ENCODE results near the gene FOSL2. TPM values are rescaled to one million over a fixed set of nuclear protein-coding genes. Genes with fewer than 3 reads are reported as not detected.

Gene FOSL2
- total and polyA plus RNA-seq, 2 donors (not counting 1 experiment from before 2014, with no cell fraction given) = 2.5 to 37.7 TPM

GRCh38 chr2:28447943-28448792 lies 55.5 kb downstream of the FOSL2 start:
- intact Hi-C loops (cut with micrococcal nuclease) = no loop called here
- CTCF ChIA-PET = interaction anchor here (1.2 to 2.2 kb wide), 2 partner anchors 11 to 744 kb away, joined by 3 to 9 read pairs; no protein-coding TSS in a partner anchor
- no peaks in the 10 kb centered on the region for H3K4me1 ChIP-seq (ENCODE audit: control insufficient read depth in 2 of 2, insufficient read depth in 2 of 2, low read length in 2 of 2)

GRCh38 chr2:28448793-28449100 lies 56.1 kb downstream of the FOSL2 start:
- H3K27me3 ChIP-seq (replicated peaks in 1 of 4; ENCODE audit: control extremely low read depth in 1 of 4, control insufficient read depth in 3 of 4, insufficient read depth in 4 of 4, low read length in 3 of 4) = peaks cover 0 to 2% (median 0%) of the 10 kb centered on the region in 4 experiments
- ATAC-seq (ENCODE audit: low read depth) (no peak), DNase-seq (no peak)
- no peaks in the 10 kb centered on the region for H3K9me3 Mint-ChIP-seq (ENCODE audit: insufficient read depth)
- H2AFZ ChIP-seq (ENCODE audit: insufficient read depth, low read depth, low read length, poor library complexity, severe bottlenecking) = no peak overlapping the region
- no peaks in the 10 kb centered on the region for H3K4me1 ChIP-seq (ENCODE audit: control insufficient read depth in 2 of 2, insufficient read depth in 2 of 2, low read length in 2 of 2)
- 90% methylated on average over 3 of the region's 3 CpGs for WGBS (ENCODE audit: insufficient coverage)
- ChIA-PET POLR2A (no interaction called here), CTCF (interaction anchor here (1.2 to 2.2 kb wide), 2 partner anchors 10 to 745 kb away, joined by 3 to 9 read pairs; no protein-coding TSS in a partner anchor)
- no peak overlapping the region for H3K4me3 Mint-ChIP-seq
- no peak overlapping the region for H3K9ac ChIP-seq (ENCODE audit: low read length)
- H3K9me3 ChIP-seq (ENCODE audit: control extremely low read depth in 1 of 3, control insufficient read depth in 2 of 3, insufficient read depth in 1 of 3, low read length in 2 of 3) = no peaks in the 10 kb centered on the region
- no peaks in the 10 kb centered on the region for H3K4me1 Mint-ChIP-seq
- H4K20me1 ChIP-seq (ENCODE audit: control insufficient read depth, insufficient read depth, low read length, poor library complexity, severe bottlenecking) = no peaks in the 10 kb centered on the region
- H3K27ac Mint-ChIP-seq = no peak overlapping the region
- peaks cover 8% of the 10 kb centered on the region for H3K27me3 Mint-ChIP-seq
- H3K79me2 ChIP-seq (ENCODE audit: control insufficient read depth, insufficient read depth, low read length) = no peaks in the 10 kb centered on the region
- no peaks in the 10 kb centered on the region for H3K36me3 ChIP-seq (replicated peaks in 1 of 2; ENCODE audit: control extremely low read depth in 1 of 2, control insufficient read depth in 1 of 2, extremely low read depth in 1 of 2, insufficient read depth in 2 of 2, low read length in 1 of 2)
- intact Hi-C loops (cut with micrococcal nuclease) = no loop called here
- H3K27ac ChIP-seq (ENCODE audit: low read length in 2 of 2) = no peak overlapping the region
- H3K4me2 ChIP-seq (replicated peaks; ENCODE audit: low read depth, low read length, poor library complexity, severe bottlenecking) = no peak overlapping the region
- no peak overlapping the region for H3K4me3 ChIP-seq (ENCODE audit: control extremely low read depth in 1 of 5, extremely low read depth in 1 of 5, insufficient read depth in 1 of 5, low read depth in 2 of 5, low read length in 4 of 5)
- no peak for TF ChIP-seq EZH2 (IDR thresholded peaks at IDR 0.05; ENCODE audit: borderline replicate concordance, insufficient read depth, low read depth, low read length, poor library complexity, severe bottlenecking)
- TF ChIP-seq CTCF (IDR thresholded peaks at IDR 0.05) = no peak

More at GRCh38 chr2:28447943-28448792, 55.5 kb downstream of the FOSL2 start:
- ATAC-seq (ENCODE audit: low read depth) = no peak
- no peak for DNase-seq
- Histone ChIP-seq H4K20me1 (ENCODE audit: control insufficient read depth, insufficient read depth, low read length, poor library complexity, severe bottlenecking) (no peaks in the 10 kb centered on the region), H3K4me3 (ENCODE audit: control extremely low read depth in 1 of 5, extremely low read depth in 1 of 5, insufficient read depth in 1 of 5, low read depth in 2 of 5, low read length in 4 of 5) (no peak overlapping the region), H3K79me2 (ENCODE audit: control insufficient read depth, insufficient read depth, low read length) (no peaks in the 10 kb centered on the region), H3K9me3 (ENCODE audit: control extremely low read depth in 1 of 3, control insufficient read depth in 2 of 3, insufficient read depth in 1 of 3, low read length in 2 of 3) (no peaks in the 10 kb centered on the region), H3K4me2 (replicated peaks; ENCODE audit: low read depth, low read length, poor library complexity, severe bottlenecking) (no peak overlapping the region), H3K27ac (ENCODE audit: low read length in 2 of 2) (no peak overlapping the region), H3K36me3 (replicated peaks in 1 of 2; ENCODE audit: control extremely low read depth in 1 of 2, control insufficient read depth in 1 of 2, extremely low read depth in 1 of 2, insufficient read depth in 2 of 2, low read length in 1 of 2) (no peaks in the 10 kb centered on the region), H3K27me3 (replicated peaks in 1 of 4; ENCODE audit: control extremely low read depth in 1 of 4, control insufficient read depth in 3 of 4, insufficient read depth in 4 of 4, low read length in 3 of 4) (peaks cover 0 to 2% (median 0%) of the 10 kb centered on the region in 4 experiments), H2AFZ (ENCODE audit: insufficient read depth, low read depth, low read length, poor library complexity, severe bottlenecking) (no peak overlapping the region), H3K9ac (ENCODE audit: low read length) (no peak overlapping the region)
- Mint-ChIP-seq H3K9me3 (ENCODE audit: insufficient read depth) (no peaks in the 10 kb centered on the region), H3K27ac (no peak overlapping the region), H3K4me1 (no peaks in the 10 kb centered on the region), H3K27me3 (peaks cover 12% of the 10 kb centered on the region), H3K4me3 (no peak overlapping the region)
- WGBS (ENCODE audit: insufficient coverage) = 51% methylated on average over 5 of the region's 8 CpGs
- POLR2A ChIA-PET = no interaction called here
- no peak for TF ChIP-seq EZH2 (IDR thresholded peaks at IDR 0.05; ENCODE audit: borderline replicate concordance, insufficient read depth, low read depth, low read length, poor library complexity, severe bottlenecking)
